Stimulated activated naive CD4-positive, alpha-beta T cell treated with Interleukin-2 at 50 U/mL for 16 hours (primary cell): ENCODE data around the gene SEMA5A.

Experiments used
- DNase-seq: peaks from one replicate; lab custom pipeline; 2025; lab: John Stamatoyannopoulos, UW

The SEMA5A gene

GRCh38 chr5:9112520-9113291 lies 433.2 kb downstream of the SEMA5A start:
- DNase-seq = no peak

GRCh38 chr5:9108162-9108561 lies 437.7 kb downstream of the SEMA5A start:
- DNase-seq = no peak

- DNase-seq = no peak
Measured at GRCh38 chr5:9105851-9106250, 440.0 kb downstream of the SEMA5A start.

GRCh38 chr5:9104571-9105339 lies 441.1 kb downstream of the SEMA5A start:
- no peak for DNase-seq

GRCh38 chr5:9103290-9103689 lies 442.6 kb downstream of the SEMA5A start:
- no peak for DNase-seq

GRCh38 chr5:9099689-9100088 lies 446.2 kb downstream of the SEMA5A start:
- DNase-seq = no peak

GRCh38 chr5:9098990-9099389 lies 446.9 kb downstream of the SEMA5A start:
- no peak for DNase-seq

- no peak for DNase-seq
Measured at GRCh38 chr5:9094582-9094981, 451.3 kb downstream of the SEMA5A start.

GRCh38 chr5:9091896-9092662 lies 453.8 kb downstream of the SEMA5A start:
- no peak for DNase-seq

- no peak for DNase-seq
Measured at GRCh38 chr5:9090381-9091026, 455.4 kb downstream of the SEMA5A start.

- no peak for DNase-seq
Measured at GRCh38 chr5:9089893-9090292, 456.0 kb downstream of the SEMA5A start.

GRCh38 chr5:9082996-9083395 lies 462.9 kb downstream of the SEMA5A start:
- no peak for DNase-seq

- DNase-seq = no peak
Measured at GRCh38 chr5:9072701-9073100, 473.2 kb downstream of the SEMA5A start.

GRCh38 chr5:9071524-9071923 lies 474.4 kb downstream of the SEMA5A start:
- DNase-seq = no peak

GRCh38 chr5:9071074-9071473 lies 474.8 kb downstream of the SEMA5A start:
- DNase-seq = no peak

GRCh38 chr5:9069650-9070049 lies 476.2 kb downstream of the SEMA5A start:
- DNase-seq = no peak

- DNase-seq = no peak
Measured at GRCh38 chr5:9067154-9067553, 478.7 kb downstream of the SEMA5A start.

GRCh38 chr5:9066349-9066748 lies 479.5 kb downstream of the SEMA5A start:
- no peak for DNase-seq

- DNase-seq = no peak
Measured at GRCh38 chr5:9063615-9064245, 482.1 kb downstream of the SEMA5A start.

- no peak for DNase-seq
Measured at GRCh38 chr5:9062873-9063272, 483.0 kb downstream of the SEMA5A start.

- no peak for DNase-seq
Measured at GRCh38 chr5:9059920-9060691, 485.8 kb downstream of the SEMA5A start.
